Neural progenitor cell (in vitro differentiated cells): ENCODE measurements around the gene PPIL1. TPM values are rescaled to one million over a fixed set of nuclear protein-coding genes. Genes with fewer than 3 reads are reported as not detected.
A peak's percentile ranks its signal among the peaks of the same experiment; 100 is the strongest.

Source experiments
- DNase-seq: peaks from one replicate; pipeline ENCODE4 v3.0.0-alpha.2; 2016; ENCODE audit warnings: low spot score
- H2AFZ ChIP-seq: fragments of 200-600 bp; sonication (generic); replicated peaks from 2 replicates; pipeline ENCODE4 v1.6.1; 2016; ENCODE audit warnings: antibody characterized with exemption
- H3F3A ChIP-seq: fragments of 200-600 bp; sonication (generic); 2 replicates; pipeline ENCODE4 v1.6.1; 2016; ENCODE audit warnings: antibody characterized with exemption, low read depth
- H3K27ac ChIP-seq: fragments of 200-600 bp; sonication (generic); 2 replicates; pipeline ENCODE4 v1.5.1; 2016; ENCODE audit warnings: mild to moderate bottlenecking
- H3K27me3 ChIP-seq: fragments of 200-600 bp; sonication (generic); 2 replicates; pipeline ENCODE4 v1.6.1; 2016; ENCODE audit warnings: mild to moderate bottlenecking, moderate library complexity
- H3K36me3 ChIP-seq: fragments of 200-600 bp; sonication (generic); 2 replicates; pipeline ENCODE4 v1.5.1; 2016
- H3K4me1 ChIP-seq: fragments of 200-600 bp; sonication (generic); 2 replicates; pipeline ENCODE4 v1.6.1; 2016; ENCODE audit warnings: mixed run types
- H3K4me2 ChIP-seq: fragments of 200-600 bp; sonication (generic); 2 replicates; pipeline ENCODE4 v1.6.1; 2016
- H3K4me3 ChIP-seq: fragments of 200-600 bp; sonication (generic); 2 replicates; pipeline ENCODE4 v1.5.1; 2016
- H3K79me2 ChIP-seq: fragments of 200-600 bp; sonication (generic); 2 replicates; pipeline ENCODE4 v1.6.1; 2016; ENCODE audit warnings: low read depth
- H3K9ac ChIP-seq: fragments of 200-600 bp; sonication (generic); 2 replicates; pipeline ENCODE4 v1.6.1; 2016
- H3K9me3 ChIP-seq: fragments of 200-600 bp; sonication (generic); 2 replicates; pipeline ENCODE4 v1.5.1; 2016; ENCODE audit warnings: low read depth
- H4K20me1 ChIP-seq: fragments of 200-600 bp; sonication (generic); 2 replicates; pipeline ENCODE4 v1.6.1; 2016; ENCODE audit warnings: low read depth
- H3K27ac Mint-ChIP-seq: 3 replicates; pipeline ENCODE4 v1.8.0; 2021; ENCODE audit warnings: mixed read lengths
- H3K27me3 Mint-ChIP-seq: 2 replicates; pipeline ENCODE4 v1.8.0; 2022; ENCODE audit warnings: low read depth, mild to moderate bottlenecking, inconsistent platforms, moderate library complexity, mixed read lengths; ENCODE audit not compliant: insufficient read depth
- H3K36me3 Mint-ChIP-seq: 3 replicates; pipeline ENCODE4 v1.8.0; 2021; ENCODE audit warnings: mixed read lengths
- H3K4me1 Mint-ChIP-seq: 3 replicates; pipeline ENCODE4 v1.8.0; 2021; ENCODE audit warnings: mixed read lengths
- H3K4me3 Mint-ChIP-seq: 3 replicates; pipeline ENCODE4 v1.8.0; 2021; ENCODE audit warnings: mild to moderate bottlenecking, moderate library complexity, mixed read lengths
- H3K9me3 Mint-ChIP-seq: 3 replicates; pipeline ENCODE4 v1.8.0; 2020; ENCODE audit warnings: mixed read lengths
- CTCF ChIP-seq: fragments of 200-600 bp; sonication (generic); IDR thresholded peaks from 2 replicates; pipeline ENCODE4 v1.5.1; 2017; ENCODE audit warnings: antibody characterized with exemption, mild to moderate bottlenecking
- EZH2 ChIP-seq: fragments of 200-600 bp; sonication (generic); IDR thresholded peaks from 2 replicates; pipeline ENCODE4 v1.6.1; 2017; ENCODE audit warnings: antibody characterized with exemption, mild to moderate bottlenecking, moderate library complexity
- EZH2phosphoT487 ChIP-seq: fragments of 200-600 bp; sonication (generic); IDR thresholded peaks from 2 replicates; pipeline ENCODE4 v1.6.1; 2017; ENCODE audit warnings: antibody characterized with exemption
- total RNA-seq: library from RNA; depleted of rRNA; stranded (reverse); fragments of >200 nt; gene quantifications from 2 replicates; pipeline ENCODE4 v1.2.3, GENCODE V29; 2015; ENCODE audit warnings: low replicate concordance

PPIL1 gene
- total RNA-seq, 1 donor from 2014 or later, result 93.1 TPM

GRCh38 chr6:36914227-36914794, 39.7 kb upstream of the PPIL1 start:
- Mint-ChIP-seq H3K4me1 (no peaks in the 10 kb centered on the region), H3K36me3 (peaks cover 8% of the 10 kb centered on the region), H3K4me3 (no peak overlapping the region), H3K27ac (no peak overlapping the region), H3K9me3 (no peaks in the 10 kb centered on the region), H3K27me3 (no peaks in the 10 kb centered on the region)
- Histone ChIP-seq H3K4me1 (no peaks in the 10 kb centered on the region), H3K9me3 (no peaks in the 10 kb centered on the region), H3K9ac (no peak overlapping the region), H3K4me2 (no peak overlapping the region), H3K36me3 (no peaks in the 10 kb centered on the region), H3K27me3 (no peaks in the 10 kb centered on the region), H3K4me3 (no peak overlapping the region), H3K79me2 (no peaks in the 10 kb centered on the region), H3K27ac (no peak overlapping the region), H4K20me1 (no peaks in the 10 kb centered on the region), H3F3A (no peaks in the 10 kb centered on the region), H2AFZ (no peak overlapping the region)
- DNase-seq, result peak; percentile 61
- no peak for TF ChIP-seq EZH2phosphoT487
- TF ChIP-seq CTCF, result peak; percentile 50
- TF ChIP-seq EZH2, result no peak

- no peak overlapping the region for H3K9ac ChIP-seq
- H3F3A ChIP-seq, result no peaks in the 10 kb centered on the region
- no peak overlapping the region for H2AFZ ChIP-seq
- Mint-ChIP-seq H3K4me3 (no peak overlapping the region), H3K36me3 (peaks cover 8% of the 10 kb centered on the region), H3K9me3 (no peaks in the 10 kb centered on the region), H3K27ac (no peak overlapping the region), H3K27me3 (no peaks in the 10 kb centered on the region), H3K4me1 (peaks cover 1% of the 10 kb centered on the region)
- no peaks in the 10 kb centered on the region for H3K9me3 ChIP-seq
- H3K27me3 ChIP-seq, result no peaks in the 10 kb centered on the region
- TF ChIP-seq CTCF (no peak), EZH2phosphoT487 (no peak)
- H3K4me1 ChIP-seq, result peaks cover under 1% of the 10 kb centered on the region
- H4K20me1 ChIP-seq, result no peaks in the 10 kb centered on the region
- DNase-seq, result no peak
- H3K27ac ChIP-seq, result no peak overlapping the region
- H3K4me3 ChIP-seq, result no peak overlapping the region
- H3K4me2 ChIP-seq, result no peak overlapping the region
- H3K79me2 ChIP-seq, result no peaks in the 10 kb centered on the region
- no peaks in the 10 kb centered on the region for H3K36me3 ChIP-seq
These were observed 38.5 kb upstream of the PPIL1 start for GRCh38 chr6:36913082-36913481.

- Histone ChIP-seq H3K36me3 (no peaks in the 10 kb centered on the region), H3K4me1 (peaks cover 5% of the 10 kb centered on the region), H3K4me2 (no peak overlapping the region), H3K79me2 (no peaks in the 10 kb centered on the region), H4K20me1 (no peaks in the 10 kb centered on the region), H3K27me3 (no peaks in the 10 kb centered on the region), H3F3A (no peaks in the 10 kb centered on the region), H2AFZ (no peak overlapping the region), H3K9me3 (no peaks in the 10 kb centered on the region), H3K4me3 (no peak overlapping the region), H3K9ac (no peak overlapping the region), H3K27ac (no peak overlapping the region)
- H3K36me3 Mint-ChIP-seq, result peaks cover 8% of the 10 kb centered on the region
- H3K9me3 Mint-ChIP-seq, result no peaks in the 10 kb centered on the region
- no peak for DNase-seq
- no peak overlapping the region for H3K27ac Mint-ChIP-seq
- TF ChIP-seq CTCF (no peak), EZH2phosphoT487 (no peak), EZH2 (no peak)
- no peak overlapping the region for H3K4me3 Mint-ChIP-seq
- no peaks in the 10 kb centered on the region for H3K27me3 Mint-ChIP-seq
- peaks cover 6% of the 10 kb centered on the region for H3K4me1 Mint-ChIP-seq
These were observed 38.0 kb upstream of the PPIL1 start for GRCh38 chr6:36912586-36912985.
